ENCODE results near the gene C1QTNF1. TPM values are rescaled to one million over a fixed set of nuclear protein-coding genes. Genes with fewer than 3 reads are reported as not detected.

Gene C1QTNF1
- total and polyA plus RNA-seq, 9 of the 15 experiments (the other 6 are each of a cell fraction or from before 2014, with no cell fraction given), result 0.09 TPM; not detected in 8

DNA sequence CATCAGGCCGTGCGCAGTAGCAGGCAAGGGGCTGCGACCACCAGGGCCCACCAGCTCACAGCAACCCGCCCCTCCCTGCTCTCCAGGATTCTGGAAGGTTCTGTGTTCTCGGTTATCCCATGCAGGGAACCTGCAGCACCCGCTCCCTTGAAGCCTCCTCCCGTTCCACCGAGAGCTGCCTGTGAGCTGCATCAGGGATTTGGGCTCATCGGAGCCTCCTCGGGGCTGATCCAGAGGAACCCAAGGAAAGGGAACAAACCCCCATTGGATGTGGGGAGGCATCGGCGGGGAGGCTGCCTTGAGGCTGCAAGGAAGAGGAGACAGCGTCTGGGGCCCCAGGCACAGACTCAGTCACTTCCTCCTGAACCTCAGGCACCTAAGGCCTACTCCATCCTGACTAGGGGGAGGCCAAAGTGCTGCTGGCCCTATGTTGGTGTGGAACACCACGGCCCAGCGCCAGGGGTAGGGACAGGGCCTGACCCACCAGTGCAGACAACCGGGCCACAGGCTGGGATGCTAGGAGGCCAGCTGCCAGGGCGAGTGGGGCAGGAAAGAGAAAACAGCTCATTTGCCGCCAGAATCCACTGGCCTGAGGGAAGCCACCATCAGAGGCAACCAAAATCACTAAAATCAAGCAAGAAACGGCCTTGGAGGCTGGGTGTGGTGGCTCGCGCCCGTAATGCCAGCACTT lies 29.8 kb upstream of the C1QTNF1 start:
- in situ Hi-C loops (cut with MboI), result no loop called here
- 88% methylated on average over 15 of the region's 22 CpGs for WGBS (ENCODE audit: insufficient coverage, low coverage, missing lambda C conversion rate)

More for the DNA sequence above, 29.8 kb upstream of the C1QTNF1 start:
- DNase-seq (ENCODE audit: extremely low read depth in 1 of 4, low spot score in 3 of 4), result no peak
- ChIA-PET CTCF (ENCODE audit: low intra/inter-chr PET ratio) (no interaction called here), POLR2A (interaction anchor here (0.6 kb wide), 1 partner anchor 32 kb away, joined by 3 read pairs; no protein-coding TSS in a partner anchor)
- no peaks in the 10 kb centered on the region for H3K9me3 ChIP-seq (replicated peaks; ENCODE audit: control insufficient read depth, insufficient read depth, low read depth, low read length)
- no peak overlapping the region for H3K4me2 ChIP-seq (ENCODE audit: insufficient read depth, low read length)
- 0 out of 2 replicates have a peak, but pooled peaks cover 5% of the 10 kb centered on the region for H4K20me1 ChIP-seq (replicated peaks; ENCODE audit: control insufficient read depth, insufficient read depth, low read length)
- H3K4me1 ChIP-seq (replicated peaks in 1 of 2; ENCODE audit: control insufficient read depth in 2 of 2, insufficient read depth in 2 of 2, low read length in 2 of 2), result peaks cover 4 to 30% of the 10 kb centered on the region in 2 experiments; a peak in 4 of 5 replicates
- intact Hi-C loops (cut with micrococcal nuclease), result no loop called here
- peaks cover 91% of the 10 kb centered on the region; the same call in 2 of the 3 replicates for H3K36me3 ChIP-seq (ENCODE audit: control insufficient read depth, insufficient read depth, low read length)
- H3K27ac ChIP-seq (ENCODE audit: extremely low read depth, low read depth, low read length), result no peak overlapping the region
- no peaks in the 10 kb centered on the region for H3K79me2 ChIP-seq (ENCODE audit: control insufficient read depth, insufficient read depth, low read length)
- no peak for ATAC-seq
- no peak overlapping the region for H2AFZ ChIP-seq (ENCODE audit: low read depth, low read length)
- no TSS peak for BruUV-seq (replicated peaks)
- TF ChIP-seq MED1 (CRISPR knock-in tag; IDR thresholded peaks at IDR 0.05; ENCODE audit: borderline replicate concordance), result no peak
- no peak for TF ChIP-seq ZNF436 (CRISPR knock-in tag; IDR thresholded peaks at IDR 0.05)
- TF ChIP-seq, protein P1, sequence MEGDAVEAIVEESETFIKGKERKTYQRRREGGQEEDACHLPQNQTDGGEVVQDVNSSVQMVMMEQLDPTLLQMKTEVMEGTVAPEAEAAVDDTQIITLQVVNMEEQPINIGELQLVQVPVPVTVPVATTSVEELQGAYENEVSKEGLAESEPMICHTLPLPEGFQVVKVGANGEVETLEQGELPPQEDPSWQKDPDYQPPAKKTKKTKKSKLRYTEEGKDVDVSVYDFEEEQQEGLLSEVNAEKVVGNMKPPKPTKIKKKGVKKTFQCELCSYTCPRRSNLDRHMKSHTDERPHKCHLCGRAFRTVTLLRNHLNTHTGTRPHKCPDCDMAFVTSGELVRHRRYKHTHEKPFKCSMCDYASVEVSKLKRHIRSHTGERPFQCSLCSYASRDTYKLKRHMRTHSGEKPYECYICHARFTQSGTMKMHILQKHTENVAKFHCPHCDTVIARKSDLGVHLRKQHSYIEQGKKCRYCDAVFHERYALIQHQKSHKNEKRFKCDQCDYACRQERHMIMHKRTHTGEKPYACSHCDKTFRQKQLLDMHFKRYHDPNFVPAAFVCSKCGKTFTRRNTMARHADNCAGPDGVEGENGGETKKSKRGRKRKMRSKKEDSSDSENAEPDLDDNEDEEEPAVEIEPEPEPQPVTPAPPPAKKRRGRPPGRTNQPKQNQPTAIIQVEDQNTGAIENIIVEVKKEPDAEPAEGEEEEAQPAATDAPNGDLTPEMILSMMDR (IDR thresholded peaks at IDR 0.05 in 2 of 3, conservative IDR thresholded peaks at IDR 0.05 in 1 of 3; ENCODE audit: insufficient read depth in 2 of 3, low read depth in 1 of 3, low read length in 3 of 3), result no peak
- TF ChIP-seq NEUROD1 (IDR thresholded peaks at IDR 0.05; ENCODE audit: borderline replicate concordance, low read depth, low read length, partially characterized antibody), result no peak
- TF ChIP-seq FOXP1 (CRISPR knock-in tag; IDR thresholded peaks at IDR 0.05), result no peak
- no peak for TF ChIP-seq PYGO2 (tag; IDR thresholded peaks at IDR 0.05)
- no peak for TF ChIP-seq GATA2 (CRISPR knock-in tag; IDR thresholded peaks at IDR 0.05)
- no peak overlapping the region for H3K9ac ChIP-seq (ENCODE audit: insufficient read depth in 1 of 2, low read depth in 2 of 2, low read length in 2 of 2)
- FAIRE-seq, result no peak
- no peak overlapping the region for H3K4me3 ChIP-seq
- H3K27me3 ChIP-seq (ENCODE audit: control insufficient read depth in 2 of 2, insufficient read depth in 2 of 2, low read length in 2 of 2), result no peaks in the 10 kb centered on the region
- H3K9me1 ChIP-seq (ENCODE audit: control insufficient read depth, insufficient read depth, low read length), result peaks cover 2% of the 10 kb centered on the region

All from K562 (cell line).